GM12865 (cell line): ENCODE results near the gene C14orf119.

Experiments used
- DNase-seq: peaks from one replicate; pipeline ENCODE4 v3.0.0; 2010; ENCODE audit warnings: low read depth
- H3K4me3 ChIP-seq: 2 replicates; pipeline ENCODE4 v1.5.1; 2011; ENCODE audit warnings: mild to moderate bottlenecking, low read depth, low read length, control low read depth
- TF ChIP-seq, protein P1 (sequence below): IDR thresholded peaks from 2 replicates; pipeline ENCODE4 v1.5.1; 2011; ENCODE audit warnings: low read length, control low read depth, low read depth, inconsistent platforms; ENCODE audit not compliant: insufficient read depth; ENCODE audit errors: missing control alignments

The C14orf119 gene

DNA sequence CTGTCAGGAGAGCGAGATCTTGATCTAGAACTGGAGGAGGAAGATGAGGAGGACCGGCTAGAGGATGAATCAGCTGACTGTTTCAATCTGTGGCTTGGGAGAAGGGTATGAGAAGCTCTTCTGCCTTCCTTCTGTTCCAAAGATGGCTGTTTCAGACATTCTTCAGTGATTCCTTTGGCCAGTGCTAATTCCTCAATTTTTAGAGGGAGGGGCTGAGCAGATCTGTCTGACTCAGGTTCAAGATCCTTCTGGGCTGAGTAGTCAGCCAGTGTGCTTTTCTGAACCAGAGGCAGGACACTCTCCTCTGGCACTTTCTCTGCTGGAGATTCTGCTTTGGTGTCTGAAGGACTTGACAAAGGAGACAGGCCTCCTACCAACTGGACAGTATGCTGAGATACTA is 15.6 kb upstream of the C14orf119 start:
- no peak for DNase-seq
- no peak overlapping the region for H3K4me3 ChIP-seq
- TF ChIP-seq, protein P1, sequence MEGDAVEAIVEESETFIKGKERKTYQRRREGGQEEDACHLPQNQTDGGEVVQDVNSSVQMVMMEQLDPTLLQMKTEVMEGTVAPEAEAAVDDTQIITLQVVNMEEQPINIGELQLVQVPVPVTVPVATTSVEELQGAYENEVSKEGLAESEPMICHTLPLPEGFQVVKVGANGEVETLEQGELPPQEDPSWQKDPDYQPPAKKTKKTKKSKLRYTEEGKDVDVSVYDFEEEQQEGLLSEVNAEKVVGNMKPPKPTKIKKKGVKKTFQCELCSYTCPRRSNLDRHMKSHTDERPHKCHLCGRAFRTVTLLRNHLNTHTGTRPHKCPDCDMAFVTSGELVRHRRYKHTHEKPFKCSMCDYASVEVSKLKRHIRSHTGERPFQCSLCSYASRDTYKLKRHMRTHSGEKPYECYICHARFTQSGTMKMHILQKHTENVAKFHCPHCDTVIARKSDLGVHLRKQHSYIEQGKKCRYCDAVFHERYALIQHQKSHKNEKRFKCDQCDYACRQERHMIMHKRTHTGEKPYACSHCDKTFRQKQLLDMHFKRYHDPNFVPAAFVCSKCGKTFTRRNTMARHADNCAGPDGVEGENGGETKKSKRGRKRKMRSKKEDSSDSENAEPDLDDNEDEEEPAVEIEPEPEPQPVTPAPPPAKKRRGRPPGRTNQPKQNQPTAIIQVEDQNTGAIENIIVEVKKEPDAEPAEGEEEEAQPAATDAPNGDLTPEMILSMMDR = no peak

DNA sequence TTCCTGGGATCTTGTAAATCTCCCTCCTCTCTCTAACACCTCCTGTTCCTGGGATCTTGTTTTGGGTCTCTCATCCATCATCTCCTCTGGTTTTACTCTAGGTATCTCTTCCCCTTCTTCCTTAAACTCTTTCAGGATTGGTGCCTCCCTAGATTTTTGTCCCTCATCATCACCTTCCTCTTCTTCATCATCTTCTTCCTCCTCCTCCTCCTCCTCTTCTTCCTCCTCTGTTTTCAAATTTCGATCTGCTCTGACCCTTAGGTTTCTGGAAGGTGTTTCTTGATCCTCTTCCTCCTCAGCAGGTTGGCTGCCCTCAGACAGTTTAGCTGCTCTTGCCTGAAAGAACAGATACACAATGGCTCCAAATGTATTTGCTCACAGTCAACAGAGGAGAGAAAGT is 14.8 kb upstream of the C14orf119 start:
- no peak for DNase-seq
- H3K4me3 ChIP-seq = no peak overlapping the region
- TF ChIP-seq, protein P1 = no peak

DNA sequence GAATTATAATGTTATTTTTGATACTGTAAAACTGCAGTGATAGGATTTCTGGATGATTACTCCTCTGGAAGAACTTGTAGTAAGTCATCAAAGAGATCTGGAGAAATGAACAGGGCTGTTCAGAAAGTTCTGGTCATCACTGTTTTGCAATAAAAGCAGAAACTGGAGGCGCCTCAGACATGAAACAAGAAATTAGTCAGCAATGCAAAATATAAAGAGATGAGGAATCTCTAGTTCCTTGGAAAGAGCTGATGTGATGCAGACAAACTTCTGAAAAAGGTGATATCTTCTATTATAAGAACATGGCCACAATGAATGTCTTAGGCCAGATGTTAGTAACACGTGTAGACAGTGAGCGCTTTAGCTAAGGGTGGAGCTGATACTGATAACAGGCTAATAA is 9.8 kb upstream of the C14orf119 start:
- no peak for DNase-seq
- TF ChIP-seq, protein P1 = no peak
- H3K4me3 ChIP-seq = no peak overlapping the region

DNA sequence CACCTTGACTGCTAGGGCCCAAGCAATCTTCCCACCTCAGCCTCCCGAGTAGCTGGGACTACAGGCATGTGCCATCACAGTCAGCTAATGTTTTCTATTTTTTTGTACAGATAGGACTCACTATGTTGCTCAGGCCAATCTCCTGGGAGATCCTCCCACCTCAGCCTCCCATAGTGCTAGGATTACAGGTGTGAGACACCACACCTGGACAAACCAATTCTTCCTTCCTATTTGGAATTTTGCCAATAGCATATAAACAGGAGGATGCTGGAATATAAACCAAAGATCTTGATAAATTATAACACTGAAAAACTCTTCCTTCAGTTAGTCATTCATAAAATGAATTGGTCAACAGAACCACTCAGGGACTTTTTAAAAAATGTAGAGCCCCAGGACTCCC is 8.7 kb upstream of the C14orf119 start:
- H3K4me3 ChIP-seq = no peak overlapping the region
- TF ChIP-seq, protein P1 = no peak

DNA sequence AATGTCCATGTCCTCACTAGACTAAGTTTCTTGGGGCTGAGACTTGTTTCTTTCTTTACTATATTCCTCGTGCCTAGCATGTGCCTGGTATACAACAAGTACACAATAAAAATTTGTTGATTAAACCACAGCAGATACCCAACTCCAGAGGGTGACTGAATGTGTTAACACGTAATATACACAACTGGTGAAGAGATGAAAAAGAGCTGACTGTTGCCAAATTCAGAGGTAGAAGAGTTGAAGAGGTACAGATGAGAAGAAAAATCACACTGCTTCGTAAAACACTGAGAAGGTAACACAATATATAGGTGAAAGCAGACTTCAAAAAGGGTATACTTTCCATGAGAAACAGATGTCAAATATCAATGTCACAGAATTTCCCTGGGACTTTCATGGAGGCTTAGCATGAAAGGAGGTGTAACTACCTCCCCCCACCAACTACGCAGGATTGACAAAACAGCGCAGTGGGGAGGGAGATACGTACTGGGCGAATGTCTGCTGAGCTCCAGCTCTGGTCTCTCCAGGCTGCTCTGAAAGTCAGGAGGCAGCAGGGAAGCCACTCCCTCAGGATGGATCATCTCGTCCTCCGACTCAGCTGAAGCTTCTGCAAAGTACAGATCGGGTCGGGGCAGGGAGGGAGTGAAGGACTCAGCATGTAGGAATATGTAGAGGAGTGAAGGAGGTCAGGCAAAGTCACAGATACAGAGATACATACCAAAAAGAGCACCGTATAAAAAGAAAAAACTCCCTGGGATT is 5.6 kb upstream of the C14orf119 start:
- H3K4me3 ChIP-seq = no peak overlapping the region
- no peak for DNase-seq
- TF ChIP-seq, protein P1 = no peak

More for the DNA sequence above, 8.7 kb upstream of the C14orf119 start:
- no peak for DNase-seq

DNA sequence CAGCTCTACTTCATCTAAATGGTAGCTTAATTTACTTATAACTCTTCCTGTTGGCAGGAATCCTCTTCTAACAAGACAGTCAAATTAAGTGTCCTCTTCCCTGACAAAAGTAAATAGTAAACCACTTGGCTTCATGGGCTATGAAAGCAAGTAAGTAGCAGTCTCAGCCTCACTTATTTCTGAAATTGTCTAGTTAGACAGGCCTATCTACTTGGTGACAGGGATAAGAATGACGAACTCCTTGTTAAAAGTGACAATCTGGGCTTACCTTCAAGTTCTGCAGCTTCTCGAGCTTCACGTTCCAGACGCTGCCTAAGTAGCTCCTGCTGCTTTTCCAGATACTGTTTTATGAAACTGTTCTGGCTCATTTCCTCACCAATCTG is 5.1 kb upstream of the C14orf119 start:
- TF ChIP-seq, protein P1 = no peak
- no peak overlapping the region for H3K4me3 ChIP-seq

More for the DNA sequence above, 5.1 kb upstream of the C14orf119 start:
- no peak for DNase-seq
